K562 (cell line): ENCODE results near the gene HDHD3. TPM values are rescaled to one million over a fixed set of nuclear protein-coding genes. Genes with fewer than 3 reads are reported as not detected.
A peak's percentile ranks its signal among the peaks of the same experiment; 100 is the strongest.

Experiments used
- ATAC-seq: fragments of 200-7000 bp; cut with Tn5 transposase; 3 replicates; pipeline ENCODE4 v1.9.1; 2020; ENCODE audit warnings: moderate library complexity
- BruUV-seq: library from RNA; stranded (reverse); fragments of 400-500 nt; replicated peaks from 2 replicates; lab custom pipeline; 2021; lab: Mats Ljungman, UMichigan
- CTCF ChIA-PET: fragments of 300-600 bp; formaldehyde crosslinking; extraction: SDS; loops from one replicate; lab custom pipeline; 2021; ENCODE audit warnings: low intra/inter-chr PET ratio; lab: Yijun Ruan, JAX
- POLR2A ChIA-PET: fragments of 300-600, 350-650 bp; sonication (Branson Sonifier 250); formaldehyde crosslinking; extraction: SDS; loops from one replicate; lab custom pipeline; 2021; ENCODE audit warnings: antibody characterized with exemption, inconsistent platforms; lab: Yijun Ruan, JAX
- DNase-seq, 4 experiments: peaks; one replicate each; pipeline versions ENCODE4 v3.0.0 to v3.0.0-alpha.2; 2011 to 2018; ENCODE audit warnings: low spot score in 3 of 4, mixed read lengths in 3 of 4; ENCODE audit errors: extremely low read depth in 1 of 4
- FAIRE-seq: peaks from 2 replicates; lab custom pipeline; 2011; peaks lifted over from hg19 to GRCh38; lab: Jason Lieb, UNC
- H2AFZ ChIP-seq: 2 replicates; pipeline ENCODE4 v1.6.0; 2011; ENCODE audit warnings: low read depth, low read length, control low read depth, inconsistent platforms
- H3K27ac ChIP-seq: fragments of 200-600 bp; 3 replicates; pipeline ENCODE4 v1.8.0; 2011; ENCODE audit warnings: low read depth, mild to moderate bottlenecking, control low read depth, inconsistent platforms, low read length, moderate library complexity, mixed read lengths; ENCODE audit errors: extremely low read depth
- H3K27me3 ChIP-seq, 2 experiments: fragments of 300-600 bp in 1 of 2; 2 replicates in 1 of 2; 3 replicates in 1 of 2; pipeline versions ENCODE4 v1.6.0 to v1.8.0; 2011; ENCODE audit warnings: inconsistent platforms in 2 of 2, low read length in 2 of 2, mild to moderate bottlenecking in 1 of 2, mixed read lengths in 1 of 2, moderate library complexity in 1 of 2; ENCODE audit not compliant: control insufficient read depth in 2 of 2, insufficient read depth in 2 of 2
- H3K36me3 ChIP-seq: fragments of 300-600 bp; 3 replicates; pipeline ENCODE4 v1.8.0; 2011; ENCODE audit warnings: mild to moderate bottlenecking, low read length, inconsistent platforms; ENCODE audit not compliant: control insufficient read depth, insufficient read depth
- H3K4me1 ChIP-seq, 2 experiments: fragments of 200-600 bp in 1 of 2; replicated peaks in 1 of 2; 2 replicates in 1 of 2; 3 replicates in 1 of 2; pipeline versions ENCODE4 v1.5.1 to v1.8.0; 2011; ENCODE audit warnings: inconsistent platforms in 2 of 2, low read length in 2 of 2, mild to moderate bottlenecking in 1 of 2, mixed read lengths in 1 of 2, moderate library complexity in 1 of 2; ENCODE audit not compliant: control insufficient read depth in 2 of 2, insufficient read depth in 2 of 2
- H3K4me2 ChIP-seq: 2 replicates; pipeline ENCODE4 v1.6.1; 2011; ENCODE audit warnings: low read length, control low read depth, inconsistent platforms, mixed read lengths; ENCODE audit not compliant: insufficient read depth
- H3K4me3 ChIP-seq: fragments of 200-600 bp; sonication (generic), shearing (Covaris generic); 2 replicates; pipeline ENCODE4 v1.5.1; 2016; ENCODE audit warnings: control low read depth, inconsistent platforms
- H3K79me2 ChIP-seq: fragments of 200-600 bp; 3 replicates; pipeline ENCODE4 v1.8.0; 2011; ENCODE audit warnings: low read length, inconsistent platforms; ENCODE audit not compliant: control insufficient read depth, insufficient read depth
- H3K9ac ChIP-seq, 2 experiments: 2 replicates each; pipeline versions ENCODE4 v1.6.0 to v1.6.1; 2011; ENCODE audit warnings: low read depth in 2 of 2, low read length in 2 of 2, control low read depth in 1 of 2, inconsistent platforms in 1 of 2, mild to moderate bottlenecking in 1 of 2, mixed read lengths in 1 of 2; ENCODE audit not compliant: insufficient read depth in 1 of 2
- H3K9me1 ChIP-seq: one replicate; pipeline ENCODE4 v1.6.0; 2011; ENCODE audit warnings: inconsistent platforms, mild to moderate bottlenecking, low read length, moderate library complexity; ENCODE audit not compliant: control insufficient read depth, insufficient read depth
- H3K9me3 ChIP-seq: replicated peaks from 2 replicates; pipeline ENCODE4 v1.5.1; 2011; ENCODE audit warnings: low read depth, low read length, inconsistent platforms; ENCODE audit not compliant: control insufficient read depth, insufficient read depth
- H4K20me1 ChIP-seq: replicated peaks from 2 replicates; pipeline ENCODE4 v1.6.1; 2011; ENCODE audit warnings: low read length, inconsistent platforms, mixed read lengths; ENCODE audit not compliant: control insufficient read depth, insufficient read depth
- ADNP ChIP-seq: fragments of 200-800 bp; sonication (Bioruptor generic); IDR thresholded peaks from 2 replicates; pipeline ENCODE4 v1.6.1; 2016; ENCODE audit warnings: missing genetic modification characterization, missing compliant biosample characterization
- CLOCK ChIP-seq: fragments of 250-450 bp; sonication (Bioruptor Pico); IDR thresholded peaks from 2 replicates; pipeline ENCODE4 v1.4.0; 2020; ENCODE audit warnings: mild to moderate bottlenecking, moderate library complexity, borderline replicate concordance
- ELF2 ChIP-seq: fragments of 250-450 bp; sonication (Bioruptor Pico); IDR thresholded peaks from 2 replicates; pipeline ENCODE4 v1.5.0; 2021; ENCODE audit warnings: mild to moderate bottlenecking
- KAT8 ChIP-seq: fragments of 450-650 bp; IDR thresholded peaks from 2 replicates; pipeline ENCODE4 v1.6.1; 2016; ENCODE audit warnings: low read depth, mild to moderate bottlenecking
- KDM5B ChIP-seq: fragments of 200-600 bp; sonication (generic); IDR thresholded peaks from 2 replicates; pipeline ENCODE4 v1.6.1; 2012; ENCODE audit warnings: low read depth, mild to moderate bottlenecking, moderate library complexity, low read length, control low read depth, inconsistent platforms; ENCODE audit not compliant: insufficient replicate concordance
- NFIX ChIP-seq: fragments of 250-450 bp; sonication (Bioruptor Pico); IDR thresholded peaks from 2 replicates; pipeline ENCODE4 v1.4.0; 2020; ENCODE audit warnings: low read depth, mild to moderate bottlenecking, moderate library complexity
- POLR2B ChIP-seq: fragments of 450-650 bp; IDR thresholded peaks from 2 replicates; pipeline ENCODE4 v1.6.1; 2018; ENCODE audit warnings: low read depth; ENCODE audit not compliant: partially characterized antibody
- RBM17 ChIP-seq: fragments of 200-400 bp; formaldehyde crosslinking; IDR thresholded peaks from 2 replicates; pipeline ENCODE4 v1.6.1; 2017; ENCODE audit warnings: low read depth, mild to moderate bottlenecking, low read length, borderline replicate concordance
- ZKSCAN1 ChIP-seq: fragments of 150-350 bp; IDR thresholded peaks from 2 replicates; pipeline ENCODE4 v1.6.1; 2016; ENCODE audit warnings: low read depth, low read length
- ZNF274 ChIP-seq: IDR thresholded peaks from 2 replicates; pipeline ENCODE4 v1.6.1; 2011; ENCODE audit warnings: low read depth, mild to moderate bottlenecking, low read length, moderate library complexity, borderline replicate concordance
- WGBS: fragments of 100-300 bp; shearing (Covaris generic); methylation state at CpG from one replicate; pipeline ENCODE4 v1.1.6; 2016; ENCODE audit warnings: low coverage, mixed read lengths; ENCODE audit not compliant: insufficient coverage; ENCODE audit errors: missing lambda C conversion rate; 5-methylcytosine and 5-hydroxymethylcytosine counted together
- in situ Hi-C: fragments of 300-500 bp; cut with MboI; formaldehyde crosslinking; loops from 4 replicates; pipeline ENCODE4 v1.15.0; 2018; ENCODE audit warnings: inconsistent platforms, mixed read lengths
- intact Hi-C: fragments of 100-400 bp; cut with micrococcal nuclease; formaldehyde crosslinking; loops from 2 replicates; pipeline ENCODE4 v1.14.2; 2022
- polyA plus RNA-seq, 8 experiments: library from polyadenylated mRNA; depleted of rRNA in 4 of 8; stranded (reverse) in 5 of 8; unstranded in 3 of 8; fragments of >200 nt; fragmentation: Nextera tagmentation in 2 of 8; fragmentation: Illumina TruSeq in 1 of 8; extraction: Ambion mirVana in 2 of 8; extraction: Trizol in 1 of 8; gene quantifications; 2 replicates each; pipeline versions ENCODE4 v1.2.1 to v1.2.3, GENCODE V29; 2011 to 2014; ENCODE audit warnings: inconsistent platforms in 1 of 8, missing spikeins in 1 of 8
- total RNA-seq, 7 experiments: library from RNA; depleted of rRNA in 6 of 7; stranded (reverse); fragments of >200 nt in 6 of 7; fragmentation: Illumina TruSeq in 2 of 7; extraction: Trizol in 2 of 7; gene quantifications; 2 replicates each; pipeline versions ENCODE4 v1.2.1 to v1.2.3, GENCODE V29; 2011 to 2021; ENCODE audit warnings: low replicate concordance in 1 of 7

The HDHD3 gene
- total and polyA plus RNA-seq, 9 of the 15 experiments (the other 6 are each of a cell fraction or from before 2014, with no cell fraction given): 1.1 to 19.1 (median 10.9) TPM

- TF ChIP-seq POLR2B: no peak
Observed at GRCh38 chr9:113397203-113397631, 20.4 kb upstream of the HDHD3 start (continued).

- 0 out of 4 replicates have a peak overlapping the region, but pooled peaks of 1 of the 2 experiments have one; percentile 13 for H3K9ac ChIP-seq
- H3K9me1 ChIP-seq: no peaks in the 10 kb centered on the region
- DNase-seq: no peak
- H3K4me2 ChIP-seq: no peak overlapping the region
- H3K9me3 ChIP-seq: no peaks in the 10 kb centered on the region
- 0 out of 2 replicates have a peak, but pooled peaks cover 3% of the 10 kb centered on the region for H4K20me1 ChIP-seq
- H3K27ac ChIP-seq: no peak overlapping the region
- intact Hi-C loops (no loop called here), in situ Hi-C loops (no loop called here)
- no peak overlapping the region for H2AFZ ChIP-seq
- BruUV-seq: no TSS peak
- H3K27me3 ChIP-seq: no peaks in the 10 kb centered on the region
- H3K36me3 ChIP-seq: peaks cover 10% of the 10 kb centered on the region; the same call in 1 of the 3 replicates
- peaks cover 19 to 29% of the 10 kb centered on the region in 2 experiments; a peak in 4 of 5 replicates for H3K4me1 ChIP-seq
- CTCF ChIA-PET: no interaction called here
- no peaks in the 10 kb centered on the region for H3K79me2 ChIP-seq
- no peak for TF ChIP-seq ELF2 (CRISPR knock-in tag)
- TF ChIP-seq KDM5B: no peak
- no peak for TF ChIP-seq RBM17
- TF ChIP-seq ZNF274: no peak
- TF ChIP-seq KAT8: no peak
- no peak for TF ChIP-seq CLOCK
- TF ChIP-seq ADNP (tag): no peak
- TF ChIP-seq NFIX (CRISPR knock-in tag): no peak
- TF ChIP-seq ZKSCAN1: peak; percentile 73
- no peak for ATAC-seq
- 83% methylated on average over 7 of the region's 9 CpGs for WGBS
- POLR2A ChIA-PET: interaction anchor here (0.5 kb wide), 1 partner anchor 383 kb away, joined by 3 read pairs; no protein-coding TSS in a partner anchor
- no peak for FAIRE-seq
- no peak overlapping the region for H3K4me3 ChIP-seq
Observed at GRCh38 chr9:113395000-113395861, 18.4 kb upstream of the HDHD3 start.
